ENCODE results near the gene NUMB.
"Not testable (repeated sequence)": the region's sequence is repeated elsewhere in the genome, so short reads cannot be mapped to it uniquely, and the experiment has no call there.

NUMB gene

DNA sequence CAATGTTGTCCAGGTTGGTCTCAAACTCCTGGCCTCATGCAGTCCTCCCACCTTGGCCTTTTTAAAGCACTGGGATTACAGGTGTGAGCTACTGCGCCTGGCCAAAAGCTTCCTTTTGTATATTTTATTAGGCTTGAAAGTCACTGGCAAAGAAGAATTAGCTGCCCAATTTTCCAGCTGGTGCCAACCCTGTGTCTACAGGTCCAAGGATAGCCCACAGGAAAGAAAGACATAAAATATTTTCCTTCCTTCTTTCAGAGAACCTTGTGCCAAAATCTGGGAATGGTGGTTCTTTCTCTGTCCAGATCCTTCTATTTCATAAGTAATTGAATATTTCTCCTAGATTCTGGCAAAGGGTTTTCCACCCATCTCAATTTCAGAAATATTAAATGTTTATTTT is 84.1 kb downstream of the NUMB start:
- Histone ChIP-seq H3K36me3 (ENCODE audit: insufficient read depth, low read length) (no peaks in the 10 kb centered on the region), H3K27me3 (ENCODE audit: control insufficient read depth in 1 of 2, insufficient read depth in 2 of 2, low read length in 2 of 2) (no peaks in the 10 kb centered on the region), H3K27ac (ENCODE audit: low read depth, low read length) (no peak overlapping the region), H3K9ac (ENCODE audit: low read length) (no peak overlapping the region), H3K9me3 (ENCODE audit: low read length) (no peaks in the 10 kb centered on the region), H3K4me1 (ENCODE audit: insufficient read depth, low read length) (peaks cover 5% of the 10 kb centered on the region), H3K4me3 (ENCODE audit: low read depth in 1 of 2, low read length in 2 of 2) (no peak overlapping the region)

DNA sequence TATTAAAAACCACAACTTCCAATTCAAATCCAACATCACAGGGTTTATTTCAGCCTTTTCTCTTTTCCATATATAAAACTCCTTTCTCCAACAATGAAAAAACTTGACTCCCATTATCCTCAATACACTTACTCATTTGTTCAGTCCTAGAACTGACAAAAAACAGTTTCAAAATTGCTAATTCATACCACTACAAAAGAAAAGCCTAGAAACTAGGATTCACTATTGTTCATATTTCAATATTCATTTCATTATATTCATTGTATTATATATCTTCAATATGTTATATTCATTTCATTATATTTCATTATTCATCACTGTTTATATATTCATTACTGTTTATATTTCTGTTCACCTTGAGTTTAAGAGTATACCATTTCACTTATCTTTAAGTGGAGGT is 85.8 kb downstream of the NUMB start:
- Histone ChIP-seq H3K9me3 (ENCODE audit: low read length) (no peaks in the 10 kb centered on the region), H3K4me3 (ENCODE audit: low read depth in 1 of 2, low read length in 2 of 2) (no peak overlapping the region), H3K36me3 (ENCODE audit: insufficient read depth, low read length) (no peaks in the 10 kb centered on the region), H3K4me1 (ENCODE audit: insufficient read depth, low read length) (peaks cover 5% of the 10 kb centered on the region), H3K27ac (ENCODE audit: low read depth, low read length) (no peak overlapping the region), H3K27me3 (ENCODE audit: control insufficient read depth in 1 of 2, insufficient read depth in 2 of 2, low read length in 2 of 2) (no peaks in the 10 kb centered on the region), H3K9ac (ENCODE audit: low read length) (no peak overlapping the region)

DNA sequence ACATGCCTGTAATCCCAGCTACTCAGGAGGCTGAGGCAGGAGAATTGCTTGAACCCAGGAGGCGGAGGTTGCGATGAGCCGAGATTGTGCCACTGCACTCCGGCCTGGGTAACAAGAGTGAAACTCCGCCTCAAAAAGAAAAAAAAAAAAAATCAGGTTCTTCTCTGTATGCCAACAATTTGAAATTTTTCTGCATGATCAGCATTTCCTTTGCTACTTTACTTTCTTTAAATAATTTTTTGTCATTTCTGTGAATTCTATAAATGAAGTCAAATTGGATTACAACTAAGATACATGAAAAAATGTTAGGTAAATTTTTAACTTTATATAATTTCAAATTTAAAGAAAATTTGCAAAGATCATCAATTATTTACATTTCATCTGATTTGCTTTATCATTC is 87.8 kb downstream of the NUMB start:
- H3K4me1 ChIP-seq (ENCODE audit: insufficient read depth, low read length) = peaks cover 5% of the 10 kb centered on the region
- no peaks in the 10 kb centered on the region for H3K27me3 ChIP-seq (ENCODE audit: control insufficient read depth in 1 of 2, insufficient read depth in 2 of 2, low read length in 2 of 2)
- H3K27ac ChIP-seq (ENCODE audit: low read depth, low read length) = no peak overlapping the region
- no peaks in the 10 kb centered on the region for H3K36me3 ChIP-seq (ENCODE audit: insufficient read depth, low read length)
- H3K4me3 ChIP-seq (ENCODE audit: low read depth in 1 of 2, low read length in 2 of 2) = no peak overlapping the region
- no peaks in the 10 kb centered on the region for H3K9me3 ChIP-seq (ENCODE audit: low read length)
- no peak overlapping the region for H3K9ac ChIP-seq (ENCODE audit: low read length)

DNA sequence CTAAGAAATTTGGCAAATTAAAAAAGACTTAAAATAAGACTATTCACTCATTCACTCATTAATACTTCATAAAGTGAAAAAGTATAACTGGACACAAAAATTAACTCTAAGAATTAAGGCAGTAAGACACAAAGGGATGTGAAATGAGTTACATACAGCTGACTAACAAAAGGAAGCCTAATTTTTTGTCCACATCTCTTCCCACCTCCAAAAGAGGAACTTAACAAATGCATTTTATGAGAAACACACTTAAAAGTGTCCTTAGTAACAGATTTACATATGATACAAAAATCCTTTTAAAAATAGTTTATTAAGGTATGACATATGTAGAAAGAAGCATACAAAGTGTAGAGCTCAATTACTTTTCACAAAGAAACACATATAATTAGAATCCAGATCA is 88.9 kb downstream of the NUMB start:
- no peaks in the 10 kb centered on the region for H3K36me3 ChIP-seq (ENCODE audit: insufficient read depth, low read length)
- H3K27ac ChIP-seq (ENCODE audit: low read depth, low read length) = no peak overlapping the region
- no peaks in the 10 kb centered on the region for H3K27me3 ChIP-seq (ENCODE audit: control insufficient read depth in 1 of 2, insufficient read depth in 2 of 2, low read length in 2 of 2)
- H3K4me1 ChIP-seq (ENCODE audit: insufficient read depth, low read length) = peaks cover 5% of the 10 kb centered on the region
- no peak overlapping the region for H3K4me3 ChIP-seq (ENCODE audit: low read depth in 1 of 2, low read length in 2 of 2)
- no peaks in the 10 kb centered on the region for H3K9me3 ChIP-seq (ENCODE audit: low read length)
- H3K9ac ChIP-seq (ENCODE audit: low read length) = no peak overlapping the region

DNA sequence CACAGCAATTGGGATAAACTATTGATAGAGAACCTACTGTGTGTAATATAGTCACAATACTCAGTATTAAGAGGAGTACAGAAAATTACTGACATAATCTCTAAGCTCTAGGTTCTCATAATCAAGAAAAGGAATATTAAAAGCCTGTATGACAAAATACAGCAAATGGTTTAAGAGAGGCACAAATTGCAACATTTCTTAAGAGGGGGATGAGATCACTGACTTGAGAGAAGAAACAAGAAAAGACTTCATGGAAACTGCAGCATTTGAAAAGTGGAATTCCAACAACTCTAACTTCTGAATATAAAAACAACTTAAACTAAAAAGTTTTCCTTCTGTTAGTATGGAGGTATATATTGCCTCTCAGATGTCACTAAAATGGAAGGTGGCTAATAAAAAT is 89.7 kb downstream of the NUMB start:
- Histone ChIP-seq H3K27me3 (ENCODE audit: control insufficient read depth in 1 of 2, insufficient read depth in 2 of 2, low read length in 2 of 2) (no peaks in the 10 kb centered on the region), H3K9me3 (ENCODE audit: low read length) (no peaks in the 10 kb centered on the region), H3K4me3 (ENCODE audit: low read depth in 1 of 2, low read length in 2 of 2) (no peak overlapping the region), H3K4me1 (ENCODE audit: insufficient read depth, low read length) (peaks cover 5% of the 10 kb centered on the region), H3K9ac (ENCODE audit: low read length) (no peak overlapping the region), H3K27ac (ENCODE audit: low read depth, low read length) (no peak overlapping the region), H3K36me3 (ENCODE audit: insufficient read depth, low read length) (no peaks in the 10 kb centered on the region)

DNA sequence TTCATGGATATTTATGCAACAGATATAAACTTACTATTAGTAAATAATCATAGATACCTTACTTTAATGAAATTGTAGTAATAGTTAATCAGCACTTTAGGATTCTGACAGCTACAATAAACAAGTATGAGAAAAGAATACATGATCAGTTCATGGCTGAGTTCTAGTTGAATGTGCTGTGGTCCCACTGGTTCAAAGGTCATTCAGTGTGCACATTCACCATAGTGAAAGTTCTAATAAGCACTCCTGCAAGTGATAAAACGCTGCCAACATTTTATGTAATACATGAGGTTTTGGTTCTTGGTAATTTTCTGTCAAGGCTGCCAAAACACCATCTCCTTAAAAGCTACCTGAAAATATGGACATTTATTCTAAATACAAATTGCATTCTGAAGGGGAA is 92.6 kb downstream of the NUMB start:
- Histone ChIP-seq H3K27ac (ENCODE audit: low read depth, low read length) (no peak overlapping the region), H3K27me3 (ENCODE audit: control insufficient read depth in 1 of 2, insufficient read depth in 2 of 2, low read length in 2 of 2) (no peaks in the 10 kb centered on the region), H3K4me1 (ENCODE audit: insufficient read depth, low read length) (no peaks in the 10 kb centered on the region), H3K4me3 (ENCODE audit: low read depth in 1 of 2, low read length in 2 of 2) (no peak overlapping the region), H3K36me3 (ENCODE audit: insufficient read depth, low read length) (no peaks in the 10 kb centered on the region), H3K9me3 (ENCODE audit: low read length) (no peaks in the 10 kb centered on the region), H3K9ac (ENCODE audit: low read length) (no peak overlapping the region)

DNA sequence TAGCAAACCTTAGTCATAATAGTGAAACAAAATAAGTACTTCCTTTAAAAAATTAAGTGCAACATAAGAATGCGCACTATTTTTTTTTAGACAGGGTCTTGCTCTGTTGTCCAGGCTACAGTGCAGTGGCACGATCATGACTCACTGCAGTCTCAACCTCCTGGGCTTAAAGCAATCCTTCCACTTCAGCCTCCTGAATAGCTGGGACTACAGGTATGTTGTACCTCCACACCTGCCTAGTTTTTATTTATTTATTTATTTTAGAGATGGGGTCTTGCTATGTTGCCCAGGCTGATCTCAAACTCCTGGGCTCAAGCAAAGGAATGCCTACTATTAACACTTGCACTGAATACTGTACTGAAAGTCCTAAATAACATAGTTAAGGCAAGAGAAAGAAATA is 93.8 kb downstream of the NUMB start:
- Histone ChIP-seq H3K27me3 (ENCODE audit: control insufficient read depth in 1 of 2, insufficient read depth in 2 of 2, low read length in 2 of 2) (no peaks in the 10 kb centered on the region), H3K9ac (ENCODE audit: low read length) (no peak overlapping the region), H3K4me3 (ENCODE audit: low read depth in 1 of 2, low read length in 2 of 2) (no peak overlapping the region), H3K27ac (ENCODE audit: low read depth, low read length) (no peak overlapping the region), H3K4me1 (ENCODE audit: insufficient read depth, low read length) (no peaks in the 10 kb centered on the region), H3K36me3 (ENCODE audit: insufficient read depth, low read length) (no peaks in the 10 kb centered on the region), H3K9me3 (ENCODE audit: low read length) (no peaks in the 10 kb centered on the region)

DNA sequence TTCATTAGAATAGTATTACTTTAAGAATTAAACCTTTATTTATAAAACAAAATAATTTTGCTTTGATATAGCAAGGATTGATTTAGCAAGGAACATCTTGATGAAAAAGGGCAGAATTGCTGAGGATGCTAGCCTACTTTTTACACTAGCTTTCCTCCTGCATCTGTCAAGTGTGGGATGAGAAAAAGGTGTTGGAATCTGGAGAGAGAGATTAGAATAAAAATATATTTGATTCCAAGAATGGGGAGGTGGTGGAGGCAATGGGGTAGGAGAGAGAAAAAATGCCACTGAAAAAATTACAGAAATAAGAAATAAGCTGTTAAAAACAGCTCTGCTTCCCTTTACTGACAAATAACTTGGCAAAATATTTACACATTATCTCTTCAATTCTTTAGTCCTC is 98.9 kb downstream of the NUMB start:
- H3K27me3 ChIP-seq (ENCODE audit: control insufficient read depth in 1 of 2, insufficient read depth in 2 of 2, low read length in 2 of 2) = no peaks in the 10 kb centered on the region
- no peak overlapping the region for H3K27ac ChIP-seq (ENCODE audit: low read depth, low read length)

DNA sequence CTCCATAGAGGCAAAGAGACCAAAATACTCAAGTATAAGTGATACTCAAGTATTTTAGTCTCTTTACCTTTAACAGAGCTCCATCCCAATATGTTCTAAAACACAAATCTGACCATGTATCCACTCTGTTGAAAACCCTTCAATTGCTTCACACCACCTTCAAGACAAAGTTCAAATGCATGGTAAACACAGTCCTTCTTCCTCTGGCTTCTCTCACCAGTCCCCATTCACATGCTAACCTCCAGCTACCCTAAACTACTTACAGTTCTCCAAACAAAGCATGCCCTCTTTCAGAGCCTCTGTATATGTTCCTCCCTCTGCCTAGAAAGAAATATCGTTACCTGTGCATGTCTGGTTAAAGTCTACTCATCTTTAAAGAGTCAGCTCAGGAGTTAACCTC is 100.2 kb downstream of the NUMB start:
- Histone ChIP-seq H3K9me3 (ENCODE audit: low read length) (no peaks in the 10 kb centered on the region), H3K36me3 (ENCODE audit: insufficient read depth, low read length) (peaks cover 4% of the 10 kb centered on the region), H3K4me1 (ENCODE audit: insufficient read depth, low read length) (no peaks in the 10 kb centered on the region), H3K27ac (ENCODE audit: low read depth, low read length) (no peak overlapping the region), H3K9ac (ENCODE audit: low read length) (no peak overlapping the region), H3K4me3 (ENCODE audit: low read depth in 1 of 2, low read length in 2 of 2) (no peak overlapping the region), H3K27me3 (ENCODE audit: control insufficient read depth in 1 of 2, insufficient read depth in 2 of 2, low read length in 2 of 2) (no peaks in the 10 kb centered on the region)

More for the DNA sequence above, 98.9 kb downstream of the NUMB start:
- no peaks in the 10 kb centered on the region for H3K9me3 ChIP-seq (ENCODE audit: low read length)
- peaks cover 4% of the 10 kb centered on the region for H3K36me3 ChIP-seq (ENCODE audit: insufficient read depth, low read length)
- no peak overlapping the region for H3K9ac ChIP-seq (ENCODE audit: low read length)
- H3K4me1 ChIP-seq (ENCODE audit: insufficient read depth, low read length) = no peaks in the 10 kb centered on the region
- H3K4me3 ChIP-seq (ENCODE audit: low read depth in 1 of 2, low read length in 2 of 2) = no peak overlapping the region

DNA sequence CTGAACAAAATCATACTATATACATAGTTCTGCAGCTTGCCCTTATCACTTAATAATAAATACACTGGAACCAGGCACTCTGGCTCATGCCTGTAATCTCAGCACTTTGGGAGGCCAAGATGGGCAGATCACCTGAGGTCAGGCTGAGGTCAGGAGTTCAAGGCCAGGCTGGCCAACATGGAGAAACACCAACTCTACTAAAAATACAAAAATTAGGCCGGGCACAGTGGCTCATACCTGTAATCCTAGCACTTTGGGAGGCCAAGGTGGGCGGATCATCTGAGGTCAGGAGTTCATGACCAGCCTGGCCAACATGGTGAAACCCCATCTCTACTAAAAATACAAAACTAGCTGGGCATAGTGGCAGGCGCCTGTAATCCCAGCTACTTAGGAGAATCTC is 109.3 kb downstream of the NUMB start:
- H3K36me3 ChIP-seq (ENCODE audit: insufficient read depth, low read length); H3K27me3 ChIP-seq (ENCODE audit: control insufficient read depth in 1 of 2, insufficient read depth in 2 of 2, low read length in 2 of 2); H3K9me3 ChIP-seq (ENCODE audit: low read length); H3K4me3 ChIP-seq (ENCODE audit: low read depth in 1 of 2, low read length in 2 of 2); H3K27ac ChIP-seq (ENCODE audit: low read depth, low read length); H3K4me1 ChIP-seq (ENCODE audit: insufficient read depth, low read length); H3K9ac ChIP-seq (ENCODE audit: low read length): not testable (repeated sequence)

DNA sequence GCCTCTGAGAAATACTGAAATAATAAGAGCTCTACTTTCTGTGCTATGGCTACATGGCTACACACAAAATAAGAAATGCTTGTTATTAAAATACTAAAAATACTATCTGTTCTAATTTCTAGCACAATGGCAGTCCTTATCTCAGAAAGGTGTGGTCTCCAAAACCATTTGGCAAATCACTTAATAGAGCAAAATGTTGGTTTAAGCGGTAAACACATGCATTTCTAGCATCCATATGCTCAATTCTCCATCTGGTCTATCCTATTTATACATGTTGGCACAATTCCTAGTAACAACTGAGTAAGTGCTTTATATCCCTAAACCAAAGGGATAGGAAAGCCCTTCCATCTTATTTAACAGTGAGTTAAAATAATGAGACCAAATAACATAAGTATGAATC is 114.0 kb downstream of the NUMB start:
- Histone ChIP-seq H3K27ac (ENCODE audit: low read depth, low read length) (no peak overlapping the region), H3K9me3 (ENCODE audit: low read length) (no peaks in the 10 kb centered on the region), H3K36me3 (ENCODE audit: insufficient read depth, low read length) (no peaks in the 10 kb centered on the region), H3K27me3 (ENCODE audit: control insufficient read depth in 1 of 2, insufficient read depth in 2 of 2, low read length in 2 of 2) (no peaks in the 10 kb centered on the region), H3K9ac (ENCODE audit: low read length) (no peak overlapping the region), H3K4me1 (ENCODE audit: insufficient read depth, low read length) (peaks cover 5% of the 10 kb centered on the region), H3K4me3 (ENCODE audit: low read depth in 1 of 2, low read length in 2 of 2) (no peak overlapping the region)

DNA sequence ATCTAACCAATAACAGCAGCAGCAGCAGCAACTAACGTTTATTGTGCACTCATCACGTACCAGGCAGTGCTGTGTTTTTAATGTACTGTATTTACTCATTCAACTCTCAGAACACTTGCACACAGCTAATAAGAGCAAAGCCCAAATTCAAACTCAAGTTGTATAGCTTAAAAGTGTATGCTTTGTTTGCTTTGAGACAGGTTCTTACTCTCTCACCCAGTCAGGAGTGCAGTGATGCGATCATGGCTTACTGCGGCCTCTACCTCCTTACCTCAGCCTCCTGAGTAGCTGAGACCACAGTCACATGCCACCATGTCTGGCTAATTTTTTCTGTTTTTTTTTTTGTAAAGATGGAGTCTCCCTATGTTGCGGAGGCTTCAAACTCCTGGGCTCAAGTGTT is 115.7 kb downstream of the NUMB start:
- H3K27ac ChIP-seq (ENCODE audit: low read depth, low read length) = no peak overlapping the region
- no peak overlapping the region for H3K4me3 ChIP-seq (ENCODE audit: low read depth in 1 of 2, low read length in 2 of 2)
- H3K36me3 ChIP-seq (ENCODE audit: insufficient read depth, low read length) = no peaks in the 10 kb centered on the region
- H3K9me3 ChIP-seq (ENCODE audit: low read length) = no peaks in the 10 kb centered on the region
- H3K4me1 ChIP-seq (ENCODE audit: insufficient read depth, low read length) = peaks cover 5% of the 10 kb centered on the region
- no peaks in the 10 kb centered on the region for H3K27me3 ChIP-seq (ENCODE audit: control insufficient read depth in 1 of 2, insufficient read depth in 2 of 2, low read length in 2 of 2)
- no peak overlapping the region for H3K9ac ChIP-seq (ENCODE audit: low read length)
